WERI-Rb-1 (cell line): ENCODE measurements around the gene OSMR.

ENCODE experiments used
- DNase-seq: peaks from one replicate; pipeline ENCODE4 v3.0.0-alpha.2; 2020
- H3K27ac ChIP-seq: fragments of 250-450 bp; sonication (Bioruptor Pico); 2 replicates; pipeline ENCODE4 v1.5.1; 2020; ENCODE audit warnings: mild to moderate bottlenecking, moderate library complexity
- H3K27me3 ChIP-seq: fragments of 250-450 bp; sonication (Bioruptor Pico); 2 replicates; pipeline ENCODE4 v1.5.1; 2021; ENCODE audit warnings: mild to moderate bottlenecking, low read depth, moderate library complexity; ENCODE audit not compliant: insufficient read depth, severe bottlenecking
- H3K36me3 ChIP-seq: fragments of 250-450 bp; sonication (Bioruptor Pico); 2 replicates; pipeline ENCODE4 v1.5.1; 2020; ENCODE audit warnings: mild to moderate bottlenecking, moderate library complexity
- H3K4me3 ChIP-seq: 2 replicates; pipeline ENCODE4 v1.5.1; 2011; ENCODE audit warnings: low read depth, mild to moderate bottlenecking, control low read depth, low read length
- H3K9me3 ChIP-seq: fragments of 250-450 bp; sonication (Bioruptor Pico); 2 replicates; pipeline ENCODE4 v1.5.1; 2021; ENCODE audit warnings: mild to moderate bottlenecking, moderate library complexity; ENCODE audit not compliant: severe bottlenecking
- TF ChIP-seq, protein P1 (sequence below): IDR thresholded peaks from 2 replicates; pipeline ENCODE4 v1.5.1; 2011; ENCODE audit warnings: low read depth, mild to moderate bottlenecking, control low read depth, inconsistent platforms, low read length

OSMR gene

DNA sequence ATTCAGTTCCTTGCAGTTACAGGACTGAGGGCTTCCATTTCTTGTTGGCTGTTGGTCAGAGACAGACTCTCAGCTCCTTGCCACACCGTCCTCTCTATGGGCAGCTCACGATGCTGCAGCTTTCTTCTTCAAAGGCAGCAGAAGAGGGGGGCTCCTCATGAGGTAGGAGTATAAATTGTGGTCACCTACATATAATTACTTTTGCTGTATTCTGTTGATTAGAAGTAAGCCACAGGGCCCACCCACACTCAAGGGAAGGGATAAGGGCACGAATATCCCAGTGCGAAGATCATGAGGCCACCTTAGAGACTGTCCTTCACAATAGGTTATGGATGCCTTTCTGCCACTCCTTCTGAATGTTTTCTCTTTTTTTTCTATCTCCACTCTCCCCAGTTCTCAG, 43.7 kb upstream of the OSMR start:
- no peaks in the 10 kb centered on the region for H3K27me3 ChIP-seq
- H3K9me3 ChIP-seq = no peaks in the 10 kb centered on the region
- no peak overlapping the region for H3K27ac ChIP-seq
- H3K4me3 ChIP-seq = no peak overlapping the region
- H3K36me3 ChIP-seq = no peaks in the 10 kb centered on the region
- TF ChIP-seq, protein P1, sequence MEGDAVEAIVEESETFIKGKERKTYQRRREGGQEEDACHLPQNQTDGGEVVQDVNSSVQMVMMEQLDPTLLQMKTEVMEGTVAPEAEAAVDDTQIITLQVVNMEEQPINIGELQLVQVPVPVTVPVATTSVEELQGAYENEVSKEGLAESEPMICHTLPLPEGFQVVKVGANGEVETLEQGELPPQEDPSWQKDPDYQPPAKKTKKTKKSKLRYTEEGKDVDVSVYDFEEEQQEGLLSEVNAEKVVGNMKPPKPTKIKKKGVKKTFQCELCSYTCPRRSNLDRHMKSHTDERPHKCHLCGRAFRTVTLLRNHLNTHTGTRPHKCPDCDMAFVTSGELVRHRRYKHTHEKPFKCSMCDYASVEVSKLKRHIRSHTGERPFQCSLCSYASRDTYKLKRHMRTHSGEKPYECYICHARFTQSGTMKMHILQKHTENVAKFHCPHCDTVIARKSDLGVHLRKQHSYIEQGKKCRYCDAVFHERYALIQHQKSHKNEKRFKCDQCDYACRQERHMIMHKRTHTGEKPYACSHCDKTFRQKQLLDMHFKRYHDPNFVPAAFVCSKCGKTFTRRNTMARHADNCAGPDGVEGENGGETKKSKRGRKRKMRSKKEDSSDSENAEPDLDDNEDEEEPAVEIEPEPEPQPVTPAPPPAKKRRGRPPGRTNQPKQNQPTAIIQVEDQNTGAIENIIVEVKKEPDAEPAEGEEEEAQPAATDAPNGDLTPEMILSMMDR = no peak
- DNase-seq = no peak

DNA sequence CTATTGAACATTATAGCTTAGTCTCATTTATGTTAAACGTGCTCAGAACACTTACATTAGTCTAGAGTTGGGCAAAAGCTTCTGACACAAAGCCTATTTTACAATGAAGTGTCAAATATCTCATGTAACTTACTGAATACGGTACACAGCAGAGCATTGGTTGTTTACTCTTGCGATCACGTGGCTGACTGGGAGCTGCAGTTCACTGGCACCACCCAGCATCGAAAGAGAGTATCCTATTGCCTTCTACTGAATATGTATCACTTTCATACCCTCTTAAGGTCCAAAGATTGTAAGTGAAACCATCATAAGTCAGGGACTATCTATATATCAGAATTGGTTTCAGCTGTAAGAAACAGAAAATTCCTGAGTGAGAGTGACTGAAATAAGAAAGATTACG, 42.6 kb upstream of the OSMR start:
- TF ChIP-seq, protein P1 = no peak
- DNase-seq = no peak
- H3K27ac ChIP-seq = no peak overlapping the region
- H3K4me3 ChIP-seq = no peak overlapping the region
- H3K36me3 ChIP-seq = no peaks in the 10 kb centered on the region
- H3K27me3 ChIP-seq = no peaks in the 10 kb centered on the region
- no peaks in the 10 kb centered on the region for H3K9me3 ChIP-seq

DNA sequence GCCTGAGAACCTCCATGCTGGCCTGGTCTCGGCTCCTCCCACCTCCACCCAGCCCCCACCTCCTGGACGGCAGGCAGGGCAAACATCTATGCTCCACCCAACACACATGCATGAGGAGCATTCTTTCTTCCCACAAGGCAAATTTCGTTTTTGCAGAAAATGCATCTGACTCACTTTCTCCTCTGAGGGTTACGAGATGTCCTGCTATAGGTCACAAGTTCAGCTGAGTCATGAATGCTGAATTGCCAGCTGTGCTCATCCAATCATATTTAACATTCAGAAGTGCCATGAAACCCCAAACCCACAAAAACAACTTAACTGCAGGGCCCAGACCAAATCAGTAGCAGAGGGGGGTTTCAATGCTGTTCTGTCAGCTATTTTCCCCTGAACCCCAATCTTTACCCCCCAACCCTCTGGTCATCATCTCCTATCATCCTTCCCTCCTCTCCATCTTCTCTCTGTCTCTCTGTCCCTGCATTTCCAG, 39.0 kb upstream of the OSMR start:
- no peak for DNase-seq
- Histone ChIP-seq H3K27ac (no peak overlapping the region), H3K4me3 (no peak overlapping the region), H3K27me3 (no peaks in the 10 kb centered on the region), H3K36me3 (no peaks in the 10 kb centered on the region), H3K9me3 (no peaks in the 10 kb centered on the region)
- TF ChIP-seq, protein P1 = no peak

DNA sequence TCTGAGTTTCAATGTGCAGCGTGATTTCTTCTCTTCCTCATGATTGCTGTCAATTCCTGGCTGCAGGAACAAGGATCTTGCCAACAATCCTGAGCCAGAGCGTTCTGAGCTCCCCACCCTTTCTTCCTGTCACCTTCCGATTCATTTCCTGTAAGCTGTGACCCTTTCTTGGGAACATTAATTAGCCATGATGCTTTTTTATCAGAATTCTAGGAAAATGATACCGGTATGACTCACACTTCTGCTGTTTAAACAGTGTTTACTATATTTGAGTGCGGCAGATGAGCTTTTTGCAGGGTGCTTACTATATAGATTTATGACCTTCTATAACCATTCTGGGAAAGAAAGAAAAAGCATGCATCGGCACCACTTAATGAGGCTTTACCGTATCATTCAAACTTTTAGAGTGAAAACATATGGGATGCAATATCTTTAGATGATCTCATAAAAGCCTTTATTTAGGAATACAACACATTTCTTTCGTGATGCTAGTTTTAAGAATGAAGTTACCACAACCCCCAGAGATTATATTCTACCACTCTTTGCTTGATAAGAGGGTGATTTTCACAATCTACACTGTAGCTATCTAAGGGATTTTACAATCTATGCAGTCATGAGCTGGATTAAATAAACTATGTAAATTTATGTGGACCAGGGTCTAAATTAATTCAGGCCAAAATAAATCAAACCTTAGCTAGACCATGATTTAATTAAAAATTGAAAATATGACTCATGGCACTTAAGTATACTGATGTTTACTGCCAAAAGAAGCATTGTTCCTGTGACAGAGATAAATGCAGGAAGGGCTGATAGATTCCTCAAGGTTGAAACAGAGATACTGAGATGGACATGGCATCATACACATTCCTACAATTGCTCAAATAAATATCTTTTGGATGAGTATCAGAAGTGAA, 38.0 kb upstream of the OSMR start:
- no peak for DNase-seq
- H3K9me3 ChIP-seq = no peaks in the 10 kb centered on the region
- TF ChIP-seq, protein P1 = no peak
- no peaks in the 10 kb centered on the region for H3K27me3 ChIP-seq
- H3K36me3 ChIP-seq = no peaks in the 10 kb centered on the region
- H3K27ac ChIP-seq = no peak overlapping the region
- no peak overlapping the region for H3K4me3 ChIP-seq

DNA sequence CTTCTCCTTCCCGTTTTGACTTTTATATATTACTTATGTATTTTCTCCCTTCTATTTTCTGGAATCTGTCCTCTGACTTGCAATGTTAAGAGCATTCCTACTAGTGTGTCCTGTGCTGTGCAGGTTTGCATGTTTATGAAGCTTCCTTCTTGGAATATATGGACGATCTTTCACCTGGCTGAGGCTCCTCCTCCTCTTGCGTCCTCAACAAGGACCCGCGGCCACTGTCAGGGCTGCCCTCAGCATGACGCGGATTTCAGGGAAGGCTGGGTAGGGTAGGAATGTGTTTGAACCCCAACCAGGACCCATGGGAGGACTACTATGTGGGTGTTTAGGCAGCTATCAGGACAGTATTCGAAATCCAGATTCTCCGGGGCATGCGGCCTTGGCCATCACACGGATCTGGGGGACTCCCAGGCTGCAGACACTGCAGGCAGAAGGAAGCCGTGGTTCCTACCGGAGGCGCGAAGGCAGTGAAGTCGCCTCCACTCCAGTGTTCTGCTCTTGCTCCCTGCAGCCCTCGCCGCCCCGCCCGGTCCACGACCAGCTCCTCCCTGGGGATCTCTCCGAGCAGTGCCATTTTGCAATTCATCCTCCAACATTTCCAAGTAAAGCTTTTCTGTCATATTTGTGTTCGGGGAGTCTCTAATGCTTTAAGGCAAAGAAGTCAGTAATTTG, 37.0 kb upstream of the OSMR start:
- Histone ChIP-seq H3K4me3 (no peak overlapping the region), H3K36me3 (no peaks in the 10 kb centered on the region), H3K27ac (no peak overlapping the region), H3K27me3 (no peaks in the 10 kb centered on the region), H3K9me3 (no peaks in the 10 kb centered on the region)
- TF ChIP-seq, protein P1 = no peak
- no peak for DNase-seq
